NB4 (cell line): ENCODE data around the gene EIF2A.

Experiments used
- MYC ChIP-seq: IDR thresholded peaks from 2 replicates; pipeline ENCODE4 v1.6.1; 2011; ENCODE audit warnings: low read depth, low read length
- POLR2A ChIP-seq: IDR thresholded peaks from 2 replicates; pipeline ENCODE4 v1.6.1; 2011; ENCODE audit warnings: mild to moderate bottlenecking; ENCODE audit not compliant: insufficient read length; ENCODE audit errors: extremely low read depth
- TF ChIP-seq, protein P1 (sequence below): IDR thresholded peaks from one replicate; pipeline ENCODE4 v1.5.1; 2012; ENCODE audit warnings: low read depth, low read length
- TF ChIP-seq, protein P2 (sequence below): IDR thresholded peaks from 2 replicates; pipeline ENCODE4 v1.6.1; 2011; ENCODE audit warnings: low read depth, low read length

DNA sequence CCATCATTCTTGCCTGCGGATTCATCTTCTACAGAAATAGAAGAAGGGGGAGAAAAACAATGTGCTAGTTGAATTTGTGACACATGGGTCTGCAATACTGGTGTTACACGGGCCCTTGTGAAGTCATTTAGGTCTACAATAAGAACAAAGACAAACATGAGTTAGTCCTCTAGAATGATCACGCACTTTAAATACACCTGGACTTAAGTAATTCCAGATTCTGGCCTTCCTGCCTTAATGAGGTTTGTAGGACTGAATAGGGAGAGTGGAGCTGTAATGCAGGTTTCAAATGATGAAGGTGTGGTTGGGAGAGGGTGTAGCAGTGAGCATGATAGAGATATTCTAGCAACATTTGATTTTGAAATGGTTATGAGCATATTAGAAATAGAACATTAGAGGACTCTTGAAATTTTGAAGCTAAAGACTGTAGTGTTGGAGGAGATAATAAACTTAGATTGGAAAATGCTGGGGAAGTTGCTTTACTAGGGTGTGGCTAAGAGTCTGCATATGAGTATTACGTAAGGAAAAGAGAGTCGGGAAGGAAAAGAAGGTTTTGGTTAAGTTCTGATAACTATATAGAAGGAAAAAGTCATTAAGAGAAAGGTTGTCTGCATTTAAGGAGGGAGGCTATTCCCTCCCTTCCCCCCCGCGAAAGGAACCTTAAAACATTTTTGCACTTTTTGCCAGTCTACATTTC, 606 bp downstream of the EIF2A start:
- TF ChIP-seq, protein P1, sequence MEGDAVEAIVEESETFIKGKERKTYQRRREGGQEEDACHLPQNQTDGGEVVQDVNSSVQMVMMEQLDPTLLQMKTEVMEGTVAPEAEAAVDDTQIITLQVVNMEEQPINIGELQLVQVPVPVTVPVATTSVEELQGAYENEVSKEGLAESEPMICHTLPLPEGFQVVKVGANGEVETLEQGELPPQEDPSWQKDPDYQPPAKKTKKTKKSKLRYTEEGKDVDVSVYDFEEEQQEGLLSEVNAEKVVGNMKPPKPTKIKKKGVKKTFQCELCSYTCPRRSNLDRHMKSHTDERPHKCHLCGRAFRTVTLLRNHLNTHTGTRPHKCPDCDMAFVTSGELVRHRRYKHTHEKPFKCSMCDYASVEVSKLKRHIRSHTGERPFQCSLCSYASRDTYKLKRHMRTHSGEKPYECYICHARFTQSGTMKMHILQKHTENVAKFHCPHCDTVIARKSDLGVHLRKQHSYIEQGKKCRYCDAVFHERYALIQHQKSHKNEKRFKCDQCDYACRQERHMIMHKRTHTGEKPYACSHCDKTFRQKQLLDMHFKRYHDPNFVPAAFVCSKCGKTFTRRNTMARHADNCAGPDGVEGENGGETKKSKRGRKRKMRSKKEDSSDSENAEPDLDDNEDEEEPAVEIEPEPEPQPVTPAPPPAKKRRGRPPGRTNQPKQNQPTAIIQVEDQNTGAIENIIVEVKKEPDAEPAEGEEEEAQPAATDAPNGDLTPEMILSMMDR = no peak
- TF ChIP-seq POLR2A (no peak), MYC (no peak)
- TF ChIP-seq, protein P2, sequence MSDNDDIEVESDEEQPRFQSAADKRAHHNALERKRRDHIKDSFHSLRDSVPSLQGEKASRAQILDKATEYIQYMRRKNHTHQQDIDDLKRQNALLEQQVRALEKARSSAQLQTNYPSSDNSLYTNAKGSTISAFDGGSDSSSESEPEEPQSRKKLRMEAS = no peak
